Umbilical cord (tissue), 2 donors: ENCODE measurements around the gene TBC1D5. TPM values are rescaled to one million over a fixed set of nuclear protein-coding genes. Genes with fewer than 3 reads are reported as not detected.
A peak's percentile ranks its signal among the peaks of the same experiment; 100 is the strongest.
"Not testable (repeated sequence)": the region's sequence is repeated elsewhere in the genome, so short reads cannot be mapped to it uniquely, and the experiment has no call there.

ENCODE experiments used
- DNase-seq: peaks from one replicate; pipeline ENCODE4 v3.0.0-alpha.2; 2015; ENCODE audit warnings: low spot score
- total RNA-seq: library from RNA; depleted of rRNA; stranded (reverse); fragments of >200 nt; gene quantifications from one replicate; pipeline ENCODE4 v1.2.3, GENCODE V29; 2014; ENCODE audit warnings: low replicate concordance; ENCODE audit not compliant: insufficient read depth

Gene TBC1D5
- total RNA-seq, 1 donor from 2014 or later = 92.2 TPM

GRCh38 chr3:17648630-17649355 lies 93.6 kb downstream of the TBC1D5 start:
- not testable (repeated sequence) for DNase-seq

DNA sequence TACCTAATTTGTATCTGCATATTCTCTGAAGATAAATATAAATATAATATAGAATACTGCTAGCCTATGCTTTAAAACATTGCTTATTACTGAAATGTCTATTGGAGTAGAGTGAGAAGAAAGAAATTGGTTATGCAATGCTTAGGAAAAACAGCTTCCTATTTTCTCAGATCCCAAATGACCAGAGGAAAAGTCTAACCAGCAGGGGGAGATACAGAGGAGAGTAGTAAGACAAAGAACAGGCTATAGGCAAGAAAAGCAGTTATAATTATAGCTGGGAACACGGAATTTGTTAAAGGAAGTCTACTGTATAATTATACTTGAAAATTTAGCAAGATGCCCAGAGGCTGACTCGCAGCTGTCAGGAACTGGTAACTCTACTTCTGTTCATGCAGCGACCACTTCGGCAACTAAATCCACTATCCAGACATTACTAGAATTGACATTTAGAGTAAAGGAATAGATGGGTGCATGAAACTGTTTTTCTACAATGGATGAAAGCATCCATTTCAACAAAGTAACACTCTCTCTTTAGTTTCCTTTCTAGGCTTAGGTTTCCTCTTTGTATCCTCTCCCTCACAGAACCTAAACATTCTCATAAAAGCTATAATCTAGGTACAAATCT lies 97.2 kb downstream of the TBC1D5 start:
- peak; percentile 62 for DNase-seq

- DNase-seq = peak; percentile 55
Observed at GRCh38 chr3:17643691-17644090, 98.7 kb downstream of the TBC1D5 start.

DNA sequence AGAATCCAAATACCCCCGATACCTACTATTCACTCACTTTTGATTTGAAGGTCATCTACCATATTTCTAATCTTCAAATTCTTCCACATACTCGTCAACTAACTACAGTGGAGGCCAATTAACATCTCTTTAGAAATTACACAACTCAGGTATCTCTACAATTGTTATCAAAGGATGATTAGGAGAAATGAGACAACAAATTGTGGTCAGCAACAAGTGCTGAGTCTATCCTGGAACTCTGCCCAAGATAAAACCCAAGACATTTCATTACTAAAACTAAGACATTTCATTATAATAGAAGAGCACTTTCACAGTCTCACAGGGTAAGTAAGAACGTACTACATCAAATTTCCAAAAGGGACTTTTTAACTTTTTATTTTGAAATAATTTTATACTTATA lies 100.0 kb downstream of the TBC1D5 start:
- DNase-seq = no peak

- DNase-seq = no peak
Observed at GRCh38 chr3:17640466-17640865, 102.0 kb downstream of the TBC1D5 start.

GRCh38 chr3:17639765-17640164 lies 102.7 kb downstream of the TBC1D5 start:
- DNase-seq = no peak

- no peak for DNase-seq
Observed at GRCh38 chr3:17639257-17639656, 103.2 kb downstream of the TBC1D5 start.

DNA sequence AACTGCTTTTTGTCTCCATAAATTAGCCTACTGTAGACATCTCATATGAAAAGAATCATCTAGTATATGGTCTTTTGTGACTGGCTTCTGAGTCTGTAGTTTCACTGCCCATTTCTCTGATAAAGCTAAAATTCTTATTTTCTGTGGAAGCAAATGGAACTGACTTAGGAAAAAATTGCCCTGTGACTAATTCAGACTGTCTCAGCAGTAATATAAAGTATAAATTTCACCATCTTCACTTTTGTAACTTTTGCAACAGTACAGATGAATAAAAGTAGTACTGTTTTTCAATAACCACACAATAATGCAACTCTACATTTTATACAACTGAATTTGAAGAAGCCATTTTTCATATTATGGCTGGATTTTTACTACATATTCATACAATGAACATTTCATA lies 104.1 kb downstream of the TBC1D5 start:
- DNase-seq = no peak

DNA sequence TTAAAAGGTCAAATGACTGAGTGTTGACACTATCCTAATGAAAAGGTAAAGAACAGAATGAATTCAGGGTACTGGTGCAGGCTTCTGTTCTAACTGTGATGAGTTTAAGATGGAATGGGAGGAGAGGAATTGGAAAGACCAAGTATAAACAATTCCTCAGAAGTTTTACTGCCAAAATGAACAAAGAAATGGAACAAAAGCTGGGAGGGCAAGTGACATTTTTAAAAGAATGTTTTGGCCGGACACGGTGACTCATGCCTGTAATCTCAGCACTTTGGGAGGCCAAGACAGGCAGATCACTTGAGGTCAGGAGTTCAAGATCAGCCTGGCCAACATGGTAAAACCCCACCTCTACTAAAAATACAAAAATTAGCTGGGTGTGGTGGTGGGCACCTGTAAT lies 106.8 kb downstream of the TBC1D5 start:
- not testable (repeated sequence) for DNase-seq

GRCh38 chr3:17634964-17635363 lies 107.5 kb downstream of the TBC1D5 start:
- no peak for DNase-seq

GRCh38 chr3:17634201-17634600 lies 108.2 kb downstream of the TBC1D5 start:
- DNase-seq = no peak

GRCh38 chr3:17632401-17633100 lies 109.9 kb downstream of the TBC1D5 start:
- DNase-seq = peak; percentile 64

- DNase-seq = no peak
Observed at GRCh38 chr3:17631609-17632008, 110.8 kb downstream of the TBC1D5 start.

DNA sequence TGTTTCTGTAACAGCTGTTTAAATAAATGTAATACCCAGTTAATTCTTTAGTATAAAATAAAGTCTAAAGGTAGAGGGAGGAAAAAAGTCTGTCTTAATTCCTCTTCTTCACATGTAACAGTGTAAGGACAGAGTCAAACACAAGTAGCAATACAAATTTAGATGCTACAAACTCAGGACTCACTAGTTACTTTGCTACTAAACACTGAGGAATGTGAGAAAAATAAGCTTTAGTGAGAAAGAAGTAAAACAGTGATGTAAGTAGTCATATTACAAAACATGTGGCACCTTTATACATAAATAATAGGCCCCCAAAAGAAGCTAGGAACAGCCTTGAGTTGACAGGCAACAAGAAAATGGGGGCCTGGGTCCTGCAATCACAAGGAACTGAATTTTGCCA lies 113.0 kb downstream of the TBC1D5 start:
- no peak for DNase-seq

- no peak for DNase-seq
Observed at GRCh38 chr3:17626395-17626794, 116.0 kb downstream of the TBC1D5 start.

DNA sequence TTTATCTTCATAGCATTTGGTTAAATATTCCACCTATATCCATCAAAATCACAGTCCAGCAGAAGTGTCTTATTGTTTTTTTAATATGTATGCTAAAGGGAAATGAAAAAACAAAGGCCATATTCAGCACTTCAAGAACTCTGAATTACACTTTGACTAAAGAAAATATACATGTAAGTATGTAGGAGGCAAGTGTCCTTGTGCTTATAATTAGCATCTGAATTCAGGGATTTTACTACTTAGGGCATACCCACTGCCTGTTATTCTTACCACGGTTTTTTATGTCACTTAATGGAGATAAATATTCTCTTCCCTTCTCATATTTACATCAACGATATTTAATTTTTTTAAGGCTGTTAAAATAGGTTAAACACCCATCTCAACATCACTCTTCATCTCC lies 117.3 kb downstream of the TBC1D5 start:
- DNase-seq = no peak

- no peak for DNase-seq
Observed at GRCh38 chr3:17623464-17623863, 119.0 kb downstream of the TBC1D5 start.

DNA sequence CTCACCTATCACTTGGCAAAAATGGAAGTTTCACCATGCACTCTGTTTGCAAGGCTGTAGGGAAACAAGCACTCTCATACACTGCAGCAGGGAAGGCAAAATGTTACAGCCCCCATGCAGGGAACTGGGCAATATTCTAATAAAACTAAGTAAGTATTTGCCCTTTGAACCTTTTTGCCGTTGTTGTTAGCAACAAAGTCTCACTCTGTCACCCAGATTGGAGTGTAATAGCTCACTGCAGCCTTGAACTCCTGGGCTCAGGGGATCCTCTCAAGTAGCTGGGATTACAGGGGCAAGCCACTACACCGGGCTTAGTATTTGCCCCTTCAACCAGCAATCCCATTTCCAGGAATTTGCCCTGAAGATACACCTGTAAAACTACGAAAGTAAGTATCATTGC lies 122.5 kb downstream of the TBC1D5 start:
- no peak for DNase-seq

- not testable (repeated sequence) for DNase-seq
Observed at GRCh38 chr3:17613017-17613416, 129.4 kb downstream of the TBC1D5 start.

DNA sequence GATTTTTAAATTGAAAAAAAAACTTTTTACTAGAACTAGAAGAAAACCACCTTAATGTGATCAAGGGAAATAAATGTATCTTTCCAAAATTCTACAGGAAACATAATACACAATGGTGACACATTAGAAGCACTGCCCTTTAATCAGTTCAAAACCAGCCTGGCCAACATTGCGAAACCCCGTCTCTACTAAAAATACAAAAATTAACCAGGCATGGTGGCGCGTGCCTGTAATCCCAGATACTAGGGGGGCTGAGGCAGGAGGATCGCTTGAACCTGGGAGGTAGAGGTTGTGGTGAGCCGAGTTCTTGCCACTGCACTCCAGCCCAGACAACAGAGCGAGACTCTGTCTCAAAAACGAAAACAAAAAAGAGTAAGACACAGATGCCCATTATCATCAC lies 134.5 kb downstream of the TBC1D5 start:
- DNase-seq = no peak

GRCh38 chr3:17605934-17606333 lies 136.5 kb downstream of the TBC1D5 start:
- no peak for DNase-seq

DNA sequence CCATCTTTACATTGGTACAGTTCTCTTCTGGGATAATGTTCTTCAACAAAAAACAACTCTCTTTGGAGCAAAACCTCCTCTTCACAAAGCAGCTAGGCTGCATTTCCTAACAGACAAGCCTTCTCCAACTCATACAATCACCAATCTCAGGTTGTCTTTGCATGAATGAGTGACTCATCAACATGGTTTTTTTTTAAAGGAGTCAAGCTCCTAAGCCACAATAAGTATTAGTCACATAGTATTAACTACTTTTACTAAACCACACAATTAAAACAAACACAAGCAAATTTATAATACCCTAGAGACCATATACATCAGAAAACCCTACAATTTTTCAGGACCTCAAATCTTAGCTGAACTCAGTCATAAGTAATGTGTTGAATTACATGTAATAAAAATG lies 137.4 kb downstream of the TBC1D5 start:
- DNase-seq = no peak

DNA sequence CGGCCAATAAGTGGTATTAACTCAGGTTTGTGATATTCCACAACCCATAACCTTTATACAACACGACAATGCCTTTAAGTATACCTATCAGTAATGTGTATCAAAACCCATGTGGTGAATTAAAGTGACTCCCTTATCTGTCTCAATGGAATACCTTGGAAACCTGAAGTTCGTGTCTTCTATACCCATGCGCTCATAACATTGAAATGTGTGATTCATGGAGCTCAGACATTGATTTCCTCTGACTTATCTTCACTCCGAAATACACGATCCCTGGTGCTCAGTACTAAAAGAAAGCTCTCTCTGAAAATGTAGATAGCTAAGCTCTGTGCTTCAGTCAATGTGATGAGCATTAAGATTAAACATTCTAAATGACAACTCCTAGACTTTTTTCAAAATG lies 140.3 kb downstream of the TBC1D5 start:
- no peak for DNase-seq
